GM12874 (cell line): Measurements from ENCODE around the gene RTN1.

ENCODE experiments used
- CTCF ChIP-seq: IDR thresholded peaks from 2 replicates; pipeline ENCODE4 v1.5.1; 2011; ENCODE audit warnings: low read depth, mild to moderate bottlenecking, control low read depth, low read length, moderate library complexity; ENCODE audit not compliant: insufficient read depth

Gene RTN1

DNA sequence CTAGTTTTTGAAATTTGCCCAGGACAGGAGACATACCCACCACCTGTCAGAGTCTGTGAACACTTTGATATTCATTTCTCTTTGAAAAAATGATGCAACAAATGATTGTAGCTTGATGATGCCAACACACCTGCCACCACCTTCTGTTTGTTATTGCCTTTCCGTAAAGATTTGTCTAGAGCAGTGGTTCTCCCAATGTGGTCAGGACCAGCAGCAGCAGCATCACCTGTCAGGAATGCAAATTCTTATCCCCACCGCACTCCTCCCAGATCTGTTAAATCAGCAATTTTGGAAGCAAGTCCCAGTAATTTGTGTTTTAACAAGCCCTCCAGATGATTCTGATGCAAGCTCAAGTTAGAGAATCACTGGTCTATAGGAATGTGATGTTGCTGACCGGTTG lies 303.9 kb downstream of the RTN1 start:
- TF ChIP-seq CTCF: no peak

DNA sequence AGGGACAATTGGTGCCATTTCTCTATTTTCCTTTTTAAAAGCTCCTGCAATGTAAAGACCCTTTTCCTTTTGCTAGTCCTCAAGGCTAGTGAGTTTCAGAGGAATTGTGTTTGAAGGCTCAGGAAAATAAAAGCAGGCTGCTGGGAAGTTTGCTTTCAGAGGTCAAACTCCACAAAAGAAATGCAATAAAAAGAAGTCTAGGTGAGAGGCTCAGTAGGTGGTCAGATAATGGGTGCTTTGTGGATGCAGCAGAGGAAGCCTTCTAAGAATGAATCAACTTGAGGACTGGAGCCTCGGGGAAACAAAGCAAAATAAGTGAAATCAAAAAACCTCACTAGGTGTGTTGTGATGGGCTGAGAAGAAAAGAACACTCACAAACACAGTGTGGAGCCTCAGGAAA lies 304.3 kb downstream of the RTN1 start:
- no peak for TF ChIP-seq CTCF

DNA sequence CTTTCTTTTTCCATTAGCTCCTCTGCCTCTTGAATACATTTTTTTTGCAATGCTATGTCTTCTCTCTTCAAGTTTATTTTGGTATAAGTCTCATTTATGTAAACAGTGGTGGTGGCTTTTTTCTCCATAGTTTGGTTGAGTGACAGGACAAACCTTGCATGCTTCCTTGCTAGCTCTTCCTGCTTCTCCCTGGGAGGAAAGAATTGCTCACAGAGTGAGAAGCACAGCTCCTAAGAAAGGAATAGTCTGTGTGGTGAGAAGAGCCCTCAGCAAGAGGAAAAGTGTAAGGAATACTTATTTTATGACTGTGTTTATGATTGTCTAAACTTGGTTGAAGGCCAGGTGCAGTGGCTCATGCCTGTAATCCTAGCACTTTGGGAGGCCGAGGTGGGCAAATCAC lies 305.5 kb downstream of the RTN1 start:
- no peak for TF ChIP-seq CTCF

- TF ChIP-seq CTCF: no peak
Observed at GRCh38 chr14:59564366-59564765, 306.2 kb downstream of the RTN1 start.

GRCh38 chr14:59547310-59547709 lies 323.3 kb downstream of the RTN1 start:
- TF ChIP-seq CTCF: no peak
